Fibroblast of villous mesenchyme (primary cell): Measurements from ENCODE around the gene STX5. TPM values are rescaled to one million over a fixed set of nuclear protein-coding genes. Genes with fewer than 3 reads are reported as not detected.

ENCODE experiments used
- DNase-seq: peaks from one replicate; pipeline ENCODE4 v3.0.0-alpha.2; 2010; ENCODE audit warnings: low read depth
- H3K4me3 ChIP-seq: 2 replicates; pipeline ENCODE4 v1.5.1; 2011; ENCODE audit warnings: low read depth, mild to moderate bottlenecking, low read length
- total RNA-seq: library from RNA; depleted of rRNA; stranded (reverse); fragments of >200 nt; gene quantifications from 2 replicates; pipeline ENCODE4 v1.2.3, GENCODE V29; 2012
- TF ChIP-seq, protein P1 (sequence below): IDR thresholded peaks from 2 replicates; pipeline ENCODE4 v1.5.1; 2012; ENCODE audit warnings: low read depth, mild to moderate bottlenecking, low read length; ENCODE audit not compliant: insufficient read depth

Gene STX5
- total RNA-seq, 1 donor: 47.5 TPM

DNA sequence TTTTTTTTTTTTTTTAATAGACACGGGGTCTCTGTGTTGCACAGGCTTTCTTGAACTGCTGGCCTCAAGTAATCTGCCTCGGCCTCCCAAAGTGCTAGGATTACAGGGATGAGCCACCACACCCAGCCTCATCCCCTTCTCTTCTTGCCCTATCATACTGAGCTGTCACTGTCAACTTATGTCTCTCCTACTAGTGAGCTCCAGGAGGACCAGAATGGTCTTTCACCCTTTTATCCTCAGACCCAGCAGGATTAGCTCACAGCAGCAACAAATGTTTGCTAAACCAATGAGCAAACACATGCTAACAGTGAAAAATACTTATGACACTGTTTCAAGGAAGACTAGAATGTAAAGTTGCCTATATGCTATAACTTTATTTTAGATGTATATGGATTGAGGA, 20.2 kb downstream of the STX5 start:
- TF ChIP-seq, protein P1, sequence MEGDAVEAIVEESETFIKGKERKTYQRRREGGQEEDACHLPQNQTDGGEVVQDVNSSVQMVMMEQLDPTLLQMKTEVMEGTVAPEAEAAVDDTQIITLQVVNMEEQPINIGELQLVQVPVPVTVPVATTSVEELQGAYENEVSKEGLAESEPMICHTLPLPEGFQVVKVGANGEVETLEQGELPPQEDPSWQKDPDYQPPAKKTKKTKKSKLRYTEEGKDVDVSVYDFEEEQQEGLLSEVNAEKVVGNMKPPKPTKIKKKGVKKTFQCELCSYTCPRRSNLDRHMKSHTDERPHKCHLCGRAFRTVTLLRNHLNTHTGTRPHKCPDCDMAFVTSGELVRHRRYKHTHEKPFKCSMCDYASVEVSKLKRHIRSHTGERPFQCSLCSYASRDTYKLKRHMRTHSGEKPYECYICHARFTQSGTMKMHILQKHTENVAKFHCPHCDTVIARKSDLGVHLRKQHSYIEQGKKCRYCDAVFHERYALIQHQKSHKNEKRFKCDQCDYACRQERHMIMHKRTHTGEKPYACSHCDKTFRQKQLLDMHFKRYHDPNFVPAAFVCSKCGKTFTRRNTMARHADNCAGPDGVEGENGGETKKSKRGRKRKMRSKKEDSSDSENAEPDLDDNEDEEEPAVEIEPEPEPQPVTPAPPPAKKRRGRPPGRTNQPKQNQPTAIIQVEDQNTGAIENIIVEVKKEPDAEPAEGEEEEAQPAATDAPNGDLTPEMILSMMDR: no peak
- no peak for DNase-seq
- no peak overlapping the region for H3K4me3 ChIP-seq

DNA sequence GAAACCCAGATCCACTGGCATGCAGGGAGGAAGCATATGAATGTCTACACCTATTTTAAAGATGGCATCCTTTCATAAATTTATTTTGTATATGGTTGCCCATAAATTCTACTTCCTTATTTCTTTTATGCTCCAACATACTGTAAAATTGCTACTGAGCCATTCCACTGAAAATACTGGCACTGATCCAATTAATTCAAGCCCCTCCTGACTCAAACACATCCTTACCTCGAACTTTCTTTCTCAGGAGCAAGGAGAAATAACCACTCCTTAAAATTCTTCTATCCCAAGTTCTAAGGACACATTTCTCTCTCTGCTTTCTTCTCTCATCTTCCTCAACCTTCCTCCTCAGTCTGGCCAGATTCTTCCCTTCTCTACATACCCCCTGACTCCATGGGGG, 21.1 kb downstream of the STX5 start:
- TF ChIP-seq, protein P1: no peak

DNA sequence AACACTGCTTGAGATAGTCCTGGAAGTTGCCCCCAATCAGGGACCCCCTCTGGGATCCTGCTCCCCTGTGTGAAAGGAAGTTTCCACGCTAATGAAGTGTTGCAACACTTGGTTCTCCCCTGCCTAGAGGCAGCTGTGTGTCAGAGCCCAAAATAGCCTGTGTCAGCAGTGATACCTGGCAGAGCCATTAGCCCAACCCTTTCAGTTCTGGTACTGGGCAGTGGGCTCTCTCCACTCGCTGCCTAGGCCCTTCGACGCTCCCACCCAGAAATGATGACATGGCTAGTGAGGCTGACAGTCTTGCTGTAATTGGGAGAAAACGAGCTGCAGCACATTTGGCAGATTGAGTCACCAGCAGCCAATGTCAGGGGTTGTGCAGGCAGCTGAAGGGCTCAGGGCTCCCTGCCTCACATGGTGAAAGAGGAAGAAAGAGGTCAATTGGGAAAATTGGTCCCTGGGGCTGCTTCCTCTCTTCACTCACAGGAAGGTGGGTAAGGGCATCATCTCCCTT, 25.2 kb downstream of the STX5 start:
- no peak overlapping the region for H3K4me3 ChIP-seq
- TF ChIP-seq, protein P1: no peak
- peak; percentile 72 for DNase-seq

More for the DNA sequence above, 21.1 kb downstream of the STX5 start:
- no peak overlapping the region for H3K4me3 ChIP-seq
- no peak for DNase-seq

DNA sequence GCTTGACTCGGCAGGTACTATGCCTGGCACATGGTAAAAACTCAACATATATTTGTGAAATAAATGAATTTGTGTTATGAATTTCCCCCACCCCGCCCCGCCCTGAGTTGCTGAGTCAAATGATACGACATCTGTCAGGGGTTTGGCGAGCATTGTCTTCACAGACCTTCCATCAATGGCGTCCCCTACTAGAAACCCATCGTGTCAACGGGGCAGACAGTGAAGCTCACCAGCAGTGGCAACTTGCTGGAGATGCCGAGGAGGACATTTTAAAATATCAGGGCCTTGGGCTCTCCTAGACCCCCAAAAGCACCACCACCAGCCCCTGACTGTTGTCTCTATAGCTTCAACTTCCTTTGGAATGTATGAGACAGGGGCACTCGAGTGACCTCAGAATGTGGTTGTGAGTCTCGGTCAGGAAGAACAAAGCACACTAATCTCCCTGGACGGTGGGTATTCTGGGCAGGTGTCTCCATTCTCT, 25.9 kb downstream of the STX5 start:
- DNase-seq: no peak
- TF ChIP-seq, protein P1: no peak
- peak overlapping the region; percentile 83 for H3K4me3 ChIP-seq

DNA sequence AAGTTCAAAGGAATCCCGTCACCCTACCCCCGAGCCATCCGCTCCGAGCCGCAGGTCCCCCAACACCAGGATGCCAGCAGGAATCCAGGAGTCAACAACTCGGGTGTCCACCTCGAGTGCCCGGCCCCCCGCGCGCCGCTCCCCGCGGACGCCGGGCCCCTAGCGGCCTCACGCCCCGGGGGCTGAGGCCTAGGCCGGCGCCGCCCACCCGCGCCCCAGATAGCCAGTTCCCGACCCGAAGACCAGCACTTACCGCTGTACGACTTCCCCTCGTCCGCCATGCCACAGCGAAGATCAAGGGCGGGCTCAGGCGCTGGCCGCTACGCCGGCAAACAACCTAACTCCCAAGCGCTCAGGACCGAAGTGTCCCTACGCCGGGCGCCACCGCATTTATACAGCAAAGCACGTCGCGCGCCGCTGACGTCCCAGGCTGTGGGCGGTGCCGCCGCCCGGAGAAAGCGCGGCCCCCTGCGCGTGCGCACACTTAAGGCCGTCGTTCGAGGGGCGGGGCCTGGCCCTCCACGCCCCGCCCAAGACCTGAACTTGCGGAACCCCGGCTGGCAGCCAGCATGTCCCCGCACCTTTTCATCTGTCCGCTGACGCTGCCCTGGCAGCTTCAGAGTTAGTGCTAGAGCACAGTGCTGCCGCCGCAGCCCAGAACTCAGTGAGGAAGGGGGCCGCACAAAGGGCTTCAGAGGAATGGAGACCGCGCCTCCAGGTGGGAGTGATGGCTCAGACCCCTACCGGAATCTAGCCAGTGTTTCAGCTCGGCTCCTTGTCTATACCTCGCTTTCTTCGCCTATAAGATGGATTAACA, 26.6 kb downstream of the STX5 start, which contains the start of gene NXF1:
NXF1 (minus strand) TSS at position 365 of the 817 bp plus-strand sequence; CDS start at position 281, 84 bp downstream.
- TF ChIP-seq, protein P1: peak; percentile 10
- peak within 1 kb of the TSS; percentile 83 for H3K4me3 ChIP-seq
- DNase-seq: peak; percentile 95

DNA sequence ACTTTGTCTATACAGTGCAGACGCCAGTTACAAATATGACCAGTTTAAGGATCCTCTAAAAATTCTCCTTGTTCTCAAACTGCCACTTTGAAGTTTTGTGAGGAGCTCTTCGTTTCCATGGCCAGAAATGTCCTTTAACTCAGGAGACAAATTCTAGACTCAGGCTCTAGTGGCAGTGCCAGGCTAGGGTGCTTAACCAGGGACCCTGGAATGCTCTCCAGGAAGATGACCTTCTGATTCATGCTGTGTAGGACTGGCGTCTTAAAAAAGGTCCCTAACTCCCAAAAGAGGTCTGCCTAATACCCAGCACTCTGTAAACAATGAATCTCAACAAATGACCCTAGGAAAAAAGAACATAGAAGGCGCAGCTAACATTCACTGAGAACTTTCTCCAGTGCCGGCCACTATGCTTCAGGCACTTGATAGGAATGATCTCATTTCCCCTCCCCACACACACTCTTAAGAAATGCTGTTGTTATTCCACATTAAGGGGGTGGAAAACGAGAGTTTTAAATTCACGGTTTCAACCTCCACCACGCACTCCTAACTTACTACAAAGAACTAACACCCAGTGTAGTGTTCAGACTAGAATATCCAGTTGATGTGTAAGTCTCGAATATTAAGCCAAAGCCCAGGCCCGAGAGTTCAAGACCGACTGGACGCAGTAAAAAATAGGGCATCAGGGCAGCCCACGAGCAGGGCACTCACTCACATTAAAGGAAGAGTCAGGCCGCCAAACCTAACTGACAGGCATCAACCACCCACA, 27.4 kb downstream of the STX5 start:
- H3K4me3 ChIP-seq: peak overlapping the region; percentile 83
- DNase-seq: peak; percentile 62
- TF ChIP-seq, protein P1: no peak
